HG03039 (cell line): Measurements from ENCODE around the gene UIMC1.
"Not testable (repeated sequence)": the region's sequence is repeated elsewhere in the genome, so short reads cannot be mapped to it uniquely, and the experiment has no call there.

Experiments used
- ATAC-seq: cut with Tn5 transposase; IDR thresholded peaks from one replicate; pipeline ENCODE4 v1.9.1; 2021; ENCODE audit warnings: mild to moderate bottlenecking, moderate library complexity; ENCODE audit not compliant: unreplicated experiment

UIMC1 gene

DNA sequence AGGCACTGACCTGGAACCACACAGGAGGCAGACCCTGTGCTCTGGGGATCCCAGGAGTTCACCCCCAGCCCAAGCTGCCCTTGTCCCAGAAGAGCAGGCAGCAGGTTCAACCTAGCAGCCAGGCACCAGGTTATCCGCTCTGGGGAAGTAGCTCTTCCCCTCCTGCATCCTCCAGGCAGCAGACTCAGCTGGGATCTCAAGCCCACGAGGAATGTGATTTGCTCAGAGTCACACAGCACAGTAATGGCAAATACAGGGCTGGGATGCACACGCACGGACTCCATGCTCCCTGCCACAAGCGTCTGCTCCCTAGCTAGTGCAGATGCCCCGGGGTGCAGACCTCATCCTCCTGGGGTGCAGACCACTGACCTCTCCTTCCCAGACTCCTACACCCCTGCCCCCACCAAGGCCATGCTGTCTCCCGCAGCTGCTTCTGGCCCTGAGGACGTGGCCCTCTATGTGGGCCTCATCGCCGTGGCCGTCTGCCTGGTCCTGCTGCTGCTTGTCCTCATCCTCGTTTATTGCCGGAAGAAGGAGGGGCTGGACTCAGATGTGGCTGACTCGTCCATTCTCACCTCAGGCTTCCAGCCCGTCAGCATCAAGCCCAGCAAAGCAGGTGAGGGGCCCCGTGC, 132.9 kb downstream of the UIMC1 start:
- no peak for ATAC-seq

DNA sequence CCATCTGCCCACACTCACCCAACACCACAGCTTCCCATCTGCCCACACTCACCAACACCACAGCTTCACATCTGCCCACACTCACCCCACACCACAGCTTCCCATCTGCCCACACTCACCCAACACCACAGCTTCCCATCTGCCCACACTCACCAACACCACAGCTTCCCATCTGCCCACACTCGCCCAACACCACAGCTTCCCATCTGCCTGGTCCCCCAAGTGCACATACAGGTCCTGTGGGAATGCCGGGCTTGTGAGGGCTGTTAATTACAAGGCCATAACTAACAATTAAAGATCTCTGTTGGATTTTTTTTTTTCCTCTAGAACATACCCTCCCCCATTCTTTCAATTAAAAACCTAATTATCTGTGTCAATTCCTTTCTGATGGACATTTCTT, 133.6 kb downstream of the UIMC1 start:
- ATAC-seq, result not testable (repeated sequence)

DNA sequence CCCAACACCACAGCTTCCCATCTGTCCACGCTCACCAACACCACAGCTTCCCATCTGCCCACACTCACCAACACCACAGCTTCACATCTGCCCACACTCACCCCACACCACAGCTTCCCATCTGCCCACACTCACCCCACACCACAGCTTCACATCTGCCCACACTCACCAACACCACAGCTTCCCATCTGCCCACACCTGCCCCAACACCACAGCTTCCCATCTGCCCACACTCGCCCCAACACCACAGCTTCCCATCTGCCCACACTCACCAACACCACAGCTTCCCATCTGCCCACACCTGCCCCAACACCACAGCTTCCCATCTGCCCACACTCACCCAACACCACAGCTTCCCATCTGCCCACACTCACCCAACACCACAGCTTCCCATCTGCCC, 134.0 kb downstream of the UIMC1 start:
- ATAC-seq, result not testable (repeated sequence)

DNA sequence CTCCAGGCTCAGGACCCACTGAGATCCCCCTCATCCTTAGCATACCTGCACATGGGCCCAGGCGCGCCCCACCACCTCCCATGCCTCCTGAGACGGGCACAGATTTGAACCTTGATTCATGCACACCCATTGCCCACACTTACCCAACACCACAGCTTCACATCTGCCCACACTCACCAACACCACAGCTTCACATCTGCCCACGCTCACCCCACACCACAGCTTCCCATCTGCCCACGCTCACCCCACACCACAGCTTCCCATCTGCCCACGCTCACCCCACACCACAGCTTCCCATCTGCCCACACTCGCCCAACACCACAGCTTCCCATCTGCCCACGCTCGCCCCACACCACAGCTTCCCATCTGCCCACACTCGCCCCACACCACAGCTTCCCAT, 135.9 kb downstream of the UIMC1 start:
- ATAC-seq, result not testable (repeated sequence)

DNA sequence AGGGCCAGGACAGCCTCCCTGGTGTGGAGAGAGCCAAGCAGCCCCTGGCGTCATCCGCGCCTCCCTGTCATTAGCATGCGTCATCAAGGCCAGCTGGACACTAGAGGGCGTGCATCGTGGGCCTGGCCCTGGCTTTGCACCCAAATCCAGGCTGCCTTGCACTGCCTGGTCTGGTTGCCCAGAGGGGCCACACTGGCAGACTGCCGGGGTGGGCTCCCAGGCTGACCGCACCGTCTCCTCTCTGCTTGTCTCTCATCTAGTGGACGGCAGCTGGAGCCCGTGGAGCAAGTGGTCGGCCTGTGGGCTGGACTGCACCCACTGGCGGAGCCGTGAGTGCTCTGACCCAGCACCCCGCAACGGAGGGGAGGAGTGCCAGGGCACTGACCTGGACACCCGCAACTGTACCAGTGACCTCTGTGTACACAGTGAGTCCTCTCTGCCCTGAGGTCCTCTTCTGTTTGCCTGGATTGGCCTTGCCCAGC, 136.4 kb downstream of the UIMC1 start:
- no peak for ATAC-seq

DNA sequence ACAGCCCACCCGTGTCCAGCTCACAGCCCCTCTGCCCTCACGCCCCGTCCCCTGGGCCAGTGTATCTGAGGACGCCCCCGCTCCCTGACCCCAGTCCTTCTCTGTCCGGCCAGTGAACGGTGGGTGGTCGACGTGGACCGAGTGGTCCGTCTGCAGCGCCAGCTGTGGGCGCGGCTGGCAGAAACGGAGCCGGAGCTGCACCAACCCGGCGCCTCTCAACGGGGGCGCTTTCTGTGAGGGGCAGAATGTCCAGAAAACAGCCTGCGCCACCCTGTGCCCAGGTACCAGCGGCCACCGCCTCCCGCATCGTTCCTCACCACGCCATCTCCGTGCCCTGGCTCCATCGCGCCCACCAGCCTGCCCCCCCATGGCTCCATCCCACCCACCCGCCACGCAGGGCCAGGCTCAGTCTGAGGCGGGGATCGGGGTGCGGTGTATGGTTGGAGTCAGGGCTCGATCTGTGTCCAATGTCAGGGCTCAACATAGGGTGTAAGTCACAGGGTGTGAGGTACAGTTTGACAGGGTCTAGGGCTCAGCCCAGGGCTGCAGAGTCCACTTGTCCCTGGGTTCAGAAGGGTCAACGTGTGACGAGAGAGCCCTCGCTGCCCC, 137.0 kb downstream of the UIMC1 start:
- no peak for ATAC-seq

DNA sequence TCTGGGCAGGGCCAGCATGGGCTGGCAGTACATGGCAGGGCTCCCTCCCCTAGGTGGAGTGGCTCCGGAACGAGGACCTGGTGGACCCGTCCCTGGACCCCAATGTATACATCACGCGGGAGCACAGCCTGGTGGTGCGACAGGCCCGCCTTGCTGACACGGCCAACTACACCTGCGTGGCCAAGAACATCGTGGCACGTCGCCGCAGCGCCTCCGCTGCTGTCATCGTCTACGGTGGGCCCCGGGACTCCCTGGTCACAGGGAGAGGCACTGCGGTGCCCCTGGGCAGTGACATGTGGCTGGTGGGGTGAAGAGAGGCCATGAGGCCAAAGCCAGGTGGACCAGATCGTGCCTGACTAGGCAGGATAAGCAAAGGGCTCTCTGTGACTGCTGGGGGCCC, 137.8 kb downstream of the UIMC1 start:
- ATAC-seq, result no peak

GRCh38 chr5:176868126-176868525, 138.5 kb downstream of the UIMC1 start:
- ATAC-seq, result no peak

DNA sequence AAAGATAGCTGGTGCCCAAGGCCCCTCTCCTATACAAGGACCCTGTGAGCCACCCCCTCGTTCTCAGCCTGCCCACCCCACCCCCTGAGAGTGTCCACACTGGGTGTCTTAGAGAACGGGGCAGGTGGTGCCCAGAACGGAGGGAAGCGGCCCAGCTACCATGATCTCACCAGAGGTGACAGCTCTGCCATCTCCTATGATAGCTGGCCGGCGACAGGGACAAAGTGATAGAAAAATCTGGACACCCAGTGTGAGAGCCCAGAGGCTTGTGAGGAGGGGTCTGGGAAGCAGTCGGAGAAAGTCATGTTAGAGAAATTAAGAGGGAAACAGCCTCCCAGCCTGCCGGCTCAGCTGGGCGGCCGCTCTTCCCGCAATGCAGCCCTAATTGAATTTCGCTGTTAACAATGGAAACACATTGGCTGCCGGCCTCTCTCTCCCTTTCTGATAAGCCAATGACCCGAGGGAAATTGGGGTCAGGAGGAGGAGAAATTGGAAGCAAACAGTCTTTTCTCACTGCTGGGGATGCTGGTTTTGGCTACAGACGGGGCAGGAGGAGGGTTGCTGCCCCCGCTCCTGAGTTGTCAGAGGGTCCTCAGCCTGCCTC, 139.8 kb downstream of the UIMC1 start:
- no peak for ATAC-seq

- ATAC-seq, result no peak
Measured at GRCh38 chr5:176865964-176866363, 140.6 kb downstream of the UIMC1 start.

DNA sequence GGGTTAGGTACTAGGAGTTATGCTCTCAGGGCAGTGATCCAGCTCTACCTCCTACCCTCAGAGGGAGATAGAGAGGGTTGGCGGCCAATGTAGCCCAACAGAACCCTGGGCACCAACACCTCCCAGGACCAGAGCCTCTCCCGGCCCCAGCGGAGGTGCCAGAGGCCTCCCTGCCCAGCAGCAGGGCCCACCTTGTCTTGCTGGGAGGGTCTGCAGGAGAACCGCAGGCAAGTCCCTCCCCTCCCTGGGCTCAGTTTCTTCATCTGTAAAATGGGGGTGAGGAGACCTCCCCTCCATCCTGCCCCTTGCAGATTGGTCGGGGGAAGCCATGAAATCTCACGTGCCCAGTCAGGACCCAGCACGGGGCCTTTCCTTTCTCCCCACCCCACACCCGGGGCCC, 141.8 kb downstream of the UIMC1 start:
- no peak for ATAC-seq

GRCh38 chr5:176863765-176864098, 142.8 kb downstream of the UIMC1 start:
- no peak for ATAC-seq

- ATAC-seq, result no peak
Measured at GRCh38 chr5:176863041-176863764, 143.4 kb downstream of the UIMC1 start.

DNA sequence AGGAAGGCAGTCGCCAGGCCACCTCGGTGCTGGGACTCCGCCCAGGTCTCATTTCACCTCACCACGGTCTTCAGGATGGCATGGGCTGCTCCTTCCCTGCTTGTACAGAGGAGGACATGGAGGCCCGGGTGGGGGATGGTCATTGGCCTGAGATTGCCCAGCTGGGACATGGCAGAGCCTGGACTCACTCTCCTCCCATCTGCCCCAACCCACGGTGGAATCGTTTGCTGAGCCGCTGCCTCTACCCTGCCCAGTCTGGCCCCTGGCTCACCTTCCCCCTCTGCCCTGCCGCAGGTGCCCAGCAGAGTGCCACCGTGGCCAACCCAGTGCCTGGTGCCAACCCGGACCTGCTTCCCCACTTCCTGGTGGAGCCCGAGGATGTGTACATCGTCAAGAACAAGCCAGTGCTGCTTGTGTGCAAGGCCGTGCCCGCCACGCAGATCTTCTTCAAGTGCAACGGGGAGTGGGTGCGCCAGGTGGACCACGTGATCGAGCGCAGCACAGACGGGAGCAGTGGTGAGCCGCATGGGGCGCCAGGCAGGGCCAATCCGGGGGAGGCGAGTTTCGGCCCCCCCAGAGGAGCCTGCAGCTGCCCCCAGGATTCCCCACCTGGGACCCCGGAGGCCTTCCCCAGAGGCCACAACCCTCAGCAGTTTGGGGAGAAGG, 144.1 kb downstream of the UIMC1 start:
- no peak for ATAC-seq

GRCh38 chr5:176861276-176861675, 145.3 kb downstream of the UIMC1 start:
- ATAC-seq, result no peak

GRCh38 chr5:176860381-176860780, 146.2 kb downstream of the UIMC1 start:
- no peak for ATAC-seq

DNA sequence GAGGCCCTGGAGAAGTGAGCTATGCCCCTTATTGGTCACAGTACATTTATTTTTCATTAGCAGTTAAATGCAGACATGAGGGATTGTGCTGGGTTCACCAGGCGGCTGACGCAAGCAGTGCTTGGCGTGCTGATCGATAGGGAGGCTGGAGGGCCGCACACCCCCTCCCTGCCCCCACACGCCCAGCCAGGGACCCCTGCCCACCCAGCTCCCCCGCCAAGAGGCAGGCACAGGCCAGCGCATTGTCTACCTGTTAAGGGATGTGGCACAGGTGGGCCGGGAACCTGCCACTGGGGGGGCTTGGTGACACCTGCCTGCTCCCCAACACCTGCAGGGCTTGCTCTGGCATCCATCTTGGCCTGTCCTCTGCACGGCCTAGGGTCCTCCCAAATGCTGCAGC, 146.7 kb downstream of the UIMC1 start:
- ATAC-seq, result no peak

DNA sequence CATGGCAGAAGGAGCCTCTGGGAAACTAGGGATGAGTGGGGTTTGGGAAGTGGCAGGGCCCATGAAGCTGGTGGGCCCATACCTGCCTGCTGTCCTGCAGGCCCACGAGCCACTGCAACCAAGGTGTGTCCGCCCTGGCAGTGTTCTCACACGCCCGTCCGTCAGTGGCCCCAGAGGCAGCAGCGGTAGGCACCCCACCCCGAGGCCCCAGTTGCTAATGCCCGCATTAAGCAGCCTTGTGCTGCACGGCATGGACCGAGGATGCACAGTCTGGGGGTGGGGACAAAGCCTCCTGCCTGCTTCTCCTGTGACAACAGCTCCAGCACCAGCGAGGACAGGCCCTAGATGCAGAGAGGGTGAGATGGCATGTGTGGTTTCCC, 148.7 kb downstream of the UIMC1 start:
- no peak for ATAC-seq

GRCh38 chr5:176857216-176857893, 149.2 kb downstream of the UIMC1 start:
- ATAC-seq, result no peak

- ATAC-seq, result no peak
Measured at GRCh38 chr5:176856746-176857145, 149.8 kb downstream of the UIMC1 start.

DNA sequence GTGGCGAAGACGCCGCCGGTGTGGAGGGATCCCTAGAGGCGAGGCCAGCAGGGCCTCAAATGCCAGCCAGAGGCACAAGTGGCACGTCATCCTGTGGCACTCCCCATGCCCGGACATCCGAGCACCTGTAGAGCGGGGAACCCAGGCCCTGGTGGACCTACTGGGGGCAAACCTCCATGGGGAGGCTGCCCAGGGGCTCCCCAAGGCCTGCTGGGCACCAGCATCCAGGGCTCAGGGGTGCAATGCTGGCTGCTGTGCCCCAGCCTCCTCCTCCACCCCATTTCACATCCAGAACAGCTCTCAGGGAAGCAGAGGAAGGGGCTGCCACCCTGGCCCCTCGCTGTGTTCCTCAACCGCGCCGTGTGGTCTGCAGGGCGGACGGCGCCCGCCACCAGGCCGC, 151.0 kb downstream of the UIMC1 start:
- ATAC-seq, result no peak
